B cell (primary cell): Measurements from ENCODE around the gene KIF13A. TPM values are rescaled to one million over a fixed set of nuclear protein-coding genes. Genes with fewer than 3 reads are reported as not detected.

ENCODE experiments used
- ATAC-seq: fragments of 200-7000 bp; cut with Tn5 transposase; one replicate; pipeline ENCODE4 v1.10.0; 2021; ENCODE audit warnings: low read depth, mild to moderate bottlenecking, moderate number of reproducible peaks, moderate library complexity
- CTCF ChIA-PET: fragments of 350-600 bp; sonication (Branson Sonifier 250); formaldehyde crosslinking; loops from one replicate; lab custom pipeline; 2021; ENCODE audit warnings: antibody characterized with exemption, inconsistent platforms; lab: Charles Lee
- POLR2A ChIA-PET: fragments of 350-600 bp; sonication (Branson Sonifier 250); formaldehyde crosslinking; loops from one replicate; lab custom pipeline; 2021; ENCODE audit warnings: antibody characterized with exemption; lab: Charles Lee
- DNase-seq: peaks from one replicate; pipeline ENCODE4 v3.0.0; 2013
- H2AFZ ChIP-seq: 2 replicates; pipeline ENCODE4 v1.6.1; 2012; ENCODE audit warnings: mild to moderate bottlenecking, low read depth, low read length; ENCODE audit not compliant: insufficient read depth, poor library complexity, severe bottlenecking
- H3K27ac ChIP-seq, 2 donors: 1 replicate in 1 of 2; 2 replicates in 1 of 2; pipeline ENCODE4 v1.5.1; 2012 to 2013; ENCODE audit warnings: low read length in 2 of 2, mild to moderate bottlenecking in 2 of 2, moderate library complexity in 1 of 2
- H3K27me3 ChIP-seq, 4 experiments: fragments of 200-600 bp in 1 of 4; sonication (generic) in 1 of 4; replicated peaks in 1 of 4; 1 replicate in 2 of 4; 2 replicates in 2 of 4; pipeline versions ENCODE4 v1.6.1 to v1.7.0; 2013 to 2016; ENCODE audit warnings: low read length in 3 of 4, mild to moderate bottlenecking in 2 of 4, mixed read lengths in 1 of 4, moderate library complexity in 1 of 4; ENCODE audit not compliant: insufficient read depth in 4 of 4, control insufficient read depth in 3 of 4; ENCODE audit errors: control extremely low read depth in 1 of 4
- H3K36me3 ChIP-seq, 2 experiments: replicated peaks in 1 of 2; 1 replicate in 1 of 2; 2 replicates in 1 of 2; pipeline versions ENCODE4 v1.6.1 to v1.7.1; 2013; ENCODE audit warnings: low read length in 1 of 2; ENCODE audit not compliant: insufficient read depth in 2 of 2, control insufficient read depth in 1 of 2; ENCODE audit errors: control extremely low read depth in 1 of 2, extremely low read depth in 1 of 2
- H3K4me1 ChIP-seq, 2 donors: fragments of 200-600 bp in 1 of 2; sonication (generic) in 1 of 2; 1 replicate in 1 of 2; 2 replicates in 1 of 2; pipeline versions ENCODE4 v1.5.1 to v1.6.1; 2013 to 2017; ENCODE audit warnings: low read length in 2 of 2; ENCODE audit not compliant: control insufficient read depth in 2 of 2, insufficient read depth in 2 of 2
- H3K4me2 ChIP-seq: replicated peaks from 2 replicates; pipeline ENCODE3; 2012; ENCODE audit warnings: mild to moderate bottlenecking, low read depth, low read length; ENCODE audit not compliant: poor library complexity, severe bottlenecking
- H3K4me3 ChIP-seq, 5 experiments: fragments of 200-600 bp in 1 of 5; sonication (generic) in 1 of 5; 1 replicate in 3 of 5; 2 replicates in 2 of 5; pipeline versions ENCODE4 v1.5.1 to v1.7.0; 2011 to 2016; ENCODE audit warnings: low read length in 4 of 5, mild to moderate bottlenecking in 4 of 5, low read depth in 2 of 5, control low read depth in 1 of 5, moderate library complexity in 1 of 5; ENCODE audit not compliant: insufficient read depth in 1 of 5; ENCODE audit errors: control extremely low read depth in 1 of 5, extremely low read depth in 1 of 5
- H3K79me2 ChIP-seq: fragments of 200-600 bp; sonication (generic); one replicate; pipeline ENCODE4 v1.6.0; 2016; ENCODE audit warnings: low read length; ENCODE audit not compliant: control insufficient read depth, insufficient read depth
- H3K9ac ChIP-seq: fragments of 200-600 bp; sonication (generic); 2 replicates; pipeline ENCODE4 v1.6.1; 2017; ENCODE audit warnings: mild to moderate bottlenecking, low read length, moderate library complexity
- H3K9me3 ChIP-seq, 3 donors: one replicate each; pipeline versions ENCODE4 v1.6.1 to v1.7.1; 2013; ENCODE audit warnings: low read length in 2 of 3; ENCODE audit not compliant: control insufficient read depth in 2 of 3, insufficient read depth in 1 of 3; ENCODE audit errors: control extremely low read depth in 1 of 3
- H4K20me1 ChIP-seq: 2 replicates; pipeline ENCODE4 v1.6.0; 2012; ENCODE audit warnings: mild to moderate bottlenecking, low read length; ENCODE audit not compliant: insufficient read depth, control insufficient read depth, poor library complexity, severe bottlenecking
- H3K27ac Mint-ChIP-seq: one replicate; pipeline ENCODE4 v1.8.0; 2021; ENCODE audit warnings: mixed read lengths
- H3K27me3 Mint-ChIP-seq: one replicate; pipeline ENCODE4 v1.8.0; 2021; ENCODE audit warnings: mixed read lengths
- H3K4me1 Mint-ChIP-seq: one replicate; pipeline ENCODE4 v1.8.0; 2021; ENCODE audit warnings: mixed read lengths
- H3K4me3 Mint-ChIP-seq: one replicate; pipeline ENCODE4 v1.8.0; 2021; ENCODE audit warnings: mixed read lengths
- H3K9me3 Mint-ChIP-seq: one replicate; pipeline ENCODE4 v1.8.0; 2022; ENCODE audit warnings: mixed read lengths; ENCODE audit not compliant: insufficient read depth
- EZH2 ChIP-seq: IDR thresholded peaks from 2 replicates; pipeline ENCODE4 v1.6.1; 2012; ENCODE audit warnings: borderline replicate concordance, low read depth, mild to moderate bottlenecking, moderate library complexity, low read length; ENCODE audit not compliant: insufficient read depth, poor library complexity, severe bottlenecking
- WGBS: methylation state at CpG from one replicate; pipeline ENCODE4 v1.1.5; 2013; ENCODE audit warnings: missing lambda C conversion rate; ENCODE audit not compliant: insufficient coverage; 5-methylcytosine and 5-hydroxymethylcytosine counted together
- intact Hi-C: fragments of 100-400 bp; cut with micrococcal nuclease; formaldehyde crosslinking; loops from one replicate; pipeline ENCODE4 v1.10.0; 2022
- polyA plus RNA-seq: library from polyadenylated mRNA; depleted of rRNA; stranded (reverse); fragments of >200 nt; gene quantifications from 2 replicates; pipeline ENCODE4 v1.2.3, GENCODE V29; 2012
- total RNA-seq, 2 donors: library from RNA; stranded (reverse); fragments of 120-200 nt in 1 of 2; gene quantifications; 1 replicate in 1 of 2; 2 replicates in 1 of 2; pipeline versions ENCODE4 v1.2.3 to v1.2.4, GENCODE V29; 2013 to 2022
- TF ChIP-seq, protein P1 (sequence below): fragments of 200-600 bp; IDR thresholded peaks from one replicate; pipeline ENCODE4 v1.8.0; 2022; ENCODE audit warnings: antibody characterized with exemption, mild to moderate bottlenecking

Gene KIF13A
- total and polyA plus RNA-seq, 2 donors (not counting 1 experiment from before 2014, with no cell fraction given) = 2.1 to 23.4 TPM

DNA sequence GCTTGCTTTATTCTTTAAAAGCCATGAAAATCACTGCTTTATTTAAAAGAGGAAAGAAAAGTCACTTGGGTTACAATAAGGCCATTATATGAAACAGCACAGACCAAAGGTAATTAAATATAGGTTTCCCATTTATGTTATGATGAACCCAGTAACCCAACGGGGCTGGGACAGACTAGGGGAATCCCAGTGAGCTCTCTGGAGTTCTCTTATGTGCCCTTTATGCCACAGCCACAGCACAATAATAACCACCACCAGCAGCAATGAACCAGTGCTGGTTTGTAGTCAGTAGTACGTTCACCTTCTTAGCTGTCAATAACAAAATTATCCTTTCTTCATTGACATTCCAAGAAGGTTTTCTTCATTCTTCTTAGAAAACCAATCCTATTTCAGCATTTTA is 87.4 kb downstream of the KIF13A start:
- Mint-ChIP-seq H3K4me1 (no peaks in the 10 kb centered on the region), H3K27ac (no peak overlapping the region), H3K4me3 (no peak overlapping the region), H3K27me3 (no peaks in the 10 kb centered on the region), H3K9me3 (peaks cover 10% of the 10 kb centered on the region)
- TF ChIP-seq, protein P1, sequence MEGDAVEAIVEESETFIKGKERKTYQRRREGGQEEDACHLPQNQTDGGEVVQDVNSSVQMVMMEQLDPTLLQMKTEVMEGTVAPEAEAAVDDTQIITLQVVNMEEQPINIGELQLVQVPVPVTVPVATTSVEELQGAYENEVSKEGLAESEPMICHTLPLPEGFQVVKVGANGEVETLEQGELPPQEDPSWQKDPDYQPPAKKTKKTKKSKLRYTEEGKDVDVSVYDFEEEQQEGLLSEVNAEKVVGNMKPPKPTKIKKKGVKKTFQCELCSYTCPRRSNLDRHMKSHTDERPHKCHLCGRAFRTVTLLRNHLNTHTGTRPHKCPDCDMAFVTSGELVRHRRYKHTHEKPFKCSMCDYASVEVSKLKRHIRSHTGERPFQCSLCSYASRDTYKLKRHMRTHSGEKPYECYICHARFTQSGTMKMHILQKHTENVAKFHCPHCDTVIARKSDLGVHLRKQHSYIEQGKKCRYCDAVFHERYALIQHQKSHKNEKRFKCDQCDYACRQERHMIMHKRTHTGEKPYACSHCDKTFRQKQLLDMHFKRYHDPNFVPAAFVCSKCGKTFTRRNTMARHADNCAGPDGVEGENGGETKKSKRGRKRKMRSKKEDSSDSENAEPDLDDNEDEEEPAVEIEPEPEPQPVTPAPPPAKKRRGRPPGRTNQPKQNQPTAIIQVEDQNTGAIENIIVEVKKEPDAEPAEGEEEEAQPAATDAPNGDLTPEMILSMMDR = no peak
- no peak for TF ChIP-seq EZH2
- Histone ChIP-seq H2AFZ (no peak overlapping the region), H4K20me1 (no peaks in the 10 kb centered on the region), H3K27me3 (no peaks in the 10 kb centered on the region), H3K4me2 (no peak overlapping the region), H3K9me3 (peaks cover 0 to 10% (median 3%) of the 10 kb centered on the region in 3 donors), H3K36me3 (no peaks in the 10 kb centered on the region), H3K79me2 (no peaks in the 10 kb centered on the region), H3K27ac (no peak overlapping the region), H3K4me1 (no peaks in the 10 kb centered on the region), H3K4me3 (no peak overlapping the region), H3K9ac (no peak overlapping the region)
- 67% methylated on average over 1 of the region's 2 CpGs for WGBS
- intact Hi-C loops = no loop called here
- ATAC-seq (no peak), DNase-seq (no peak)
- ChIA-PET CTCF (no interaction called here), POLR2A (no interaction called here)

DNA sequence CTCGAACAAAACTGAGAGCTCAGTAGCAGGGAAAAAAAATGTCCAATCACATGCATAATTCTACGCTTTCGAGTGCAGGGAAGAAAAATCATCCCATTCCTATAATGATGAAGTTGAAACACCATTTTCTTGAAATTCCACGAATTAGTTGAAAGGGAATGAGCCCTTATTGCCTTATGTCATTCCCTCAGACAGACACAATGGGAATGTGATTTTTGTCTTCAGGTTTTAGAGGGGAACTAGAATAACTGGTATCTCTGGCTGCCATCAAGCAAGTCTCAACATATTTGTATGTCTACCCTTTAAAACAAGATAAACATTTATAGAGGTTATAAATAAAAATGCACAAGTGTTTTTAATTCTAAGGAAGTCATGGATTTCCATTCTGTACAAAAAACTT is 87.9 kb downstream of the KIF13A start:
- no peak for ATAC-seq
- Histone ChIP-seq H3K79me2 (no peaks in the 10 kb centered on the region), H3K27ac (no peak overlapping the region), H4K20me1 (no peaks in the 10 kb centered on the region), H3K36me3 (no peaks in the 10 kb centered on the region), H3K4me2 (no peak overlapping the region), H3K27me3 (no peaks in the 10 kb centered on the region), H3K4me1 (no peaks in the 10 kb centered on the region), H2AFZ (no peak overlapping the region), H3K9ac (no peak overlapping the region), H3K9me3 (peaks cover 0 to 15% (median 5%) of the 10 kb centered on the region in 3 donors), H3K4me3 (no peak overlapping the region)
- CTCF ChIA-PET = no interaction called here
- Mint-ChIP-seq H3K4me1 (no peaks in the 10 kb centered on the region), H3K4me3 (no peak overlapping the region), H3K27ac (no peak overlapping the region), H3K9me3 (peaks cover 14% of the 10 kb centered on the region), H3K27me3 (no peaks in the 10 kb centered on the region)
- WGBS = no CpG with 5 or more reads among the region's 4 CpGs
- intact Hi-C loops = no loop called here
- POLR2A ChIA-PET = no interaction called here
- no peak for DNase-seq
- no peak for TF ChIP-seq EZH2
- TF ChIP-seq, protein P1 = no peak
